SU-DHL-6 (cell line): ENCODE data around the gene ZHX3.

Experiments
- H2AFZ ChIP-seq: fragments of 200-600 bp; sonication (generic); 2 replicates; pipeline ENCODE4 v1.6.1; 2014; ENCODE audit warnings: low read depth, mild to moderate bottlenecking, moderate library complexity, mixed read lengths, antibody characterized with exemption, low read length; ENCODE audit not compliant: severe bottlenecking
- H3F3A ChIP-seq: fragments of 200-600 bp; shearing (Covaris generic); 2 replicates; pipeline ENCODE4 v1.6.0; 2016; ENCODE audit warnings: antibody characterized with exemption, mild to moderate bottlenecking; ENCODE audit not compliant: insufficient read depth
- H3K27ac ChIP-seq: fragments of 200-600 bp; sonication (generic); 2 replicates; pipeline ENCODE4 v1.5.1; 2016; ENCODE audit warnings: low read depth, mild to moderate bottlenecking, low read length, moderate library complexity, mixed read lengths
- H3K27me3 ChIP-seq: fragments of 200-600 bp; sonication (generic), shearing (Covaris generic); 2 replicates; pipeline ENCODE4 v1.6.0; 2014; ENCODE audit warnings: mild to moderate bottlenecking, low read length
- H3K36me3 ChIP-seq: fragments of 200-600 bp; sonication (generic); 2 replicates; pipeline ENCODE4 v1.6.1; 2014; ENCODE audit warnings: mild to moderate bottlenecking, low read length, mixed read lengths
- H3K4me2 ChIP-seq: fragments of 300-600, 200-600 bp; shearing (Covaris generic), sonication (generic); 2 replicates; pipeline ENCODE4 v1.6.0; 2014; ENCODE audit warnings: low read length, low read depth, mild to moderate bottlenecking; ENCODE audit not compliant: poor library complexity, severe bottlenecking
- H3K4me3 ChIP-seq: fragments of 200-600 bp; sonication (generic); 2 replicates; pipeline ENCODE4 v1.5.1; 2014; ENCODE audit warnings: antibody characterized with exemption, low read length, mild to moderate bottlenecking, mixed read lengths; ENCODE audit not compliant: insufficient read depth, poor library complexity, severe bottlenecking
- H3K79me2 ChIP-seq: fragments of 200-600 bp; sonication (generic); 2 replicates; pipeline ENCODE4 v1.6.1; 2014; ENCODE audit warnings: mild to moderate bottlenecking, low read length, moderate library complexity; ENCODE audit not compliant: insufficient read depth
- H3K9ac ChIP-seq: fragments of 200-600 bp; sonication (generic); 2 replicates; pipeline ENCODE4 v1.7.0; 2014; ENCODE audit warnings: mild to moderate bottlenecking, low read length
- H3K9me2 ChIP-seq: fragments of 200-600 bp; sonication (generic); replicated peaks from 2 replicates; pipeline ENCODE4 v1.6.1; 2014; ENCODE audit warnings: low read length; ENCODE audit not compliant: insufficient read depth
- H3K9me3 ChIP-seq: fragments of 200-600 bp; sonication (generic); 2 replicates; pipeline ENCODE4 v1.6.1; 2014; ENCODE audit warnings: low read length, mixed read lengths; ENCODE audit not compliant: insufficient read depth
- H4K20me1 ChIP-seq: fragments of 200-600 bp; sonication (generic); 2 replicates; pipeline ENCODE4 v1.6.1; 2014; ENCODE audit warnings: low read depth, mild to moderate bottlenecking, antibody characterized with exemption, low read length, moderate library complexity, mixed read lengths
- CTCF ChIP-seq: fragments of 200-600 bp; sonication (generic); IDR thresholded peaks from one replicate; pipeline ENCODE4 v1.5.1; 2017; ENCODE audit warnings: antibody characterized with exemption, mild to moderate bottlenecking, low read length, moderate library complexity; ENCODE audit not compliant: insufficient read depth, poor library complexity, severe bottlenecking
- EZH2phosphoT487 ChIP-seq: fragments of 200-600 bp; sonication (generic), shearing (Covaris generic); conservative IDR thresholded peaks from 2 replicates; pipeline ENCODE4 v1.6.1; 2018; ENCODE audit warnings: mild to moderate bottlenecking, antibody characterized with exemption, low read length, moderate library complexity, mixed read lengths

Gene ZHX3

GRCh38 chr20:41355192-41355591, 37.7 kb upstream of the ZHX3 start:
- no peaks in the 10 kb centered on the region for H3K36me3 ChIP-seq
- no peaks in the 10 kb centered on the region for H3K9me2 ChIP-seq

GRCh38 chr20:41353530-41353929, 36.0 kb upstream of the ZHX3 start:
- no peak overlapping the region for H3K4me3 ChIP-seq
- H3K4me2 ChIP-seq, result no peak overlapping the region
- no peaks in the 10 kb centered on the region for H3K9me3 ChIP-seq
- no peak overlapping the region for H3K9ac ChIP-seq
- H3K9me2 ChIP-seq, result no peaks in the 10 kb centered on the region
- H3K79me2 ChIP-seq, result no peaks in the 10 kb centered on the region
- H2AFZ ChIP-seq, result no peak overlapping the region
- TF ChIP-seq EZH2phosphoT487 (no peak), CTCF (no peak)
- H3K27me3 ChIP-seq, result no peaks in the 10 kb centered on the region
- no peaks in the 10 kb centered on the region for H4K20me1 ChIP-seq
- no peaks in the 10 kb centered on the region for H3K36me3 ChIP-seq
- no peaks in the 10 kb centered on the region for H3F3A ChIP-seq
- H3K27ac ChIP-seq, result no peak overlapping the region

More at GRCh38 chr20:41355192-41355591, 37.7 kb upstream of the ZHX3 start:
- Histone ChIP-seq H3F3A (no peaks in the 10 kb centered on the region), H3K27ac (no peak overlapping the region), H3K9me3 (no peaks in the 10 kb centered on the region), H3K9ac (no peak overlapping the region), H3K4me3 (no peak overlapping the region), H3K27me3 (no peaks in the 10 kb centered on the region), H2AFZ (no peak overlapping the region), H4K20me1 (no peaks in the 10 kb centered on the region), H3K4me2 (no peak overlapping the region), H3K79me2 (no peaks in the 10 kb centered on the region)
- TF ChIP-seq CTCF (no peak), EZH2phosphoT487 (no peak)

- no peaks in the 10 kb centered on the region for H3K36me3 ChIP-seq
- H4K20me1 ChIP-seq, result no peaks in the 10 kb centered on the region
- no peaks in the 10 kb centered on the region for H3K79me2 ChIP-seq
- H3K4me3 ChIP-seq, result no peak overlapping the region
- H3K27me3 ChIP-seq, result no peaks in the 10 kb centered on the region
- H3K27ac ChIP-seq, result no peak overlapping the region
- H3K9ac ChIP-seq, result no peak overlapping the region
- no peaks in the 10 kb centered on the region for H3K9me3 ChIP-seq
- no peak overlapping the region for H2AFZ ChIP-seq
- H3K9me2 ChIP-seq, result no peaks in the 10 kb centered on the region
- TF ChIP-seq CTCF (no peak), EZH2phosphoT487 (no peak)
- H3F3A ChIP-seq, result no peaks in the 10 kb centered on the region
- no peak overlapping the region for H3K4me2 ChIP-seq
Measured at GRCh38 chr20:41352666-41353065, 35.1 kb upstream of the ZHX3 start.

- no peak overlapping the region for H3K4me2 ChIP-seq
- no peaks in the 10 kb centered on the region for H3K9me3 ChIP-seq
- no peaks in the 10 kb centered on the region for H3K9me2 ChIP-seq
- no peaks in the 10 kb centered on the region for H3K79me2 ChIP-seq
- H3K36me3 ChIP-seq, result no peaks in the 10 kb centered on the region
- H4K20me1 ChIP-seq, result no peaks in the 10 kb centered on the region
- TF ChIP-seq CTCF (no peak), EZH2phosphoT487 (no peak)
- no peak overlapping the region for H2AFZ ChIP-seq
- H3K9ac ChIP-seq, result no peak overlapping the region
- no peak overlapping the region for H3K4me3 ChIP-seq
- no peak overlapping the region for H3K27ac ChIP-seq
- no peaks in the 10 kb centered on the region for H3F3A ChIP-seq
- H3K27me3 ChIP-seq, result no peaks in the 10 kb centered on the region
Measured at GRCh38 chr20:41352106-41352505, 34.6 kb upstream of the ZHX3 start.
